Neural cell (in vitro differentiated cells): ENCODE data around the gene PSMB1.

Experiments used
- CTCF ChIP-seq: fragments of 450-650 bp; IDR thresholded peaks from 2 replicates; pipeline ENCODE4 v1.5.1; 2014; ENCODE audit warnings: antibody characterized with exemption, mild to moderate bottlenecking, moderate library complexity; ENCODE audit not compliant: poor library complexity, severe bottlenecking
- MXI1 ChIP-seq: fragments of 450-650 bp; conservative IDR thresholded peaks from 2 replicates; pipeline ENCODE4 v1.6.1; 2014; ENCODE audit warnings: antibody characterized with exemption, mild to moderate bottlenecking; ENCODE audit not compliant: poor library complexity, severe bottlenecking
- POLR2AphosphoS5 ChIP-seq: IDR thresholded peaks from 2 replicates; pipeline ENCODE4 v1.6.1; 2012
- RAD21 ChIP-seq: fragments of 450-650 bp; conservative IDR thresholded peaks from 2 replicates; pipeline ENCODE4 v1.6.1; 2014; ENCODE audit warnings: antibody characterized with exemption, mild to moderate bottlenecking, moderate library complexity
- REST ChIP-seq: IDR thresholded peaks from 2 replicates; pipeline ENCODE4 v1.6.1; 2012; ENCODE audit warnings: borderline replicate concordance
- TAF1 ChIP-seq: IDR thresholded peaks from 2 replicates; pipeline ENCODE4 v1.6.1; 2012; ENCODE audit warnings: low read depth

- TF ChIP-seq CTCF (no peak), TAF1 (no peak), REST (peak; percentile 83), POLR2AphosphoS5 (peak; percentile 99), MXI1 (no peak), RAD21 (peak; percentile 17)
Observed at GRCh38 chr6:170552765-170553533, at the start of gene PSMB1.
